ENCODE measurements around the gene PEX1.
"Not testable (repeated sequence)": the region's sequence is repeated elsewhere in the genome, so short reads cannot be mapped to it uniquely, and the experiment has no call there.

Gene PEX1

GRCh38 chr7:92447345-92448204 is 80.7 kb downstream of the PEX1 start, which contains the start of gene GATAD1:
Gene GATAD1 (plus strand): TSS chr7:92447482. CDS start chr7:92447730, 248 bp downstream.
- H3K4me3 ChIP-seq (ENCODE audit: insufficient read depth, low read depth, low read length, poor library complexity, severe bottlenecking), result peak within 1 kb of the TSS; percentile 96

DNA sequence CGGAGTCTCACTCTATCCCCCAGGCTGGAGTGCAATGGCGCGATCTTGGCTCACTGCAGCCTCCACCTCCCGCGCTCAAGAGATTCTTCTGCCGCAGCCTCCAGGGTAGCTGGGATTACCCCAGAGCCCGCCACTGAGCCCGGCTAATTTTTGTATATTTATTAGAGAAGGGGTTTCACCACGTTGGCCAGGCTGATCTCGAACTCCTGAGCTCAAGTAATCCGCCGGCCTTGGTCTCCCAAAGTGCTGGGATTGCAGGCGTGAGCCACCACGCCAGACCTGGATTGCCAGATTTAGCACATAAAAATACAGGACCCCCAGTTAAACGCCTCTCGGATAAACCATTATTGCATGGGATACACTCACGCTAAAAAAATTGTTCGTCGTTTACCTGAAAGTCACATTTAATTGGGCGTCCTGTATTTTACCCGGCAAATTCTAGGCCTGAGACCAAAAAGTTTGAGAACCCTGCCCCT is 81.4 kb downstream of the PEX1 start:
- peaks cover 7% of the 10 kb centered on the region for H3K4me1 ChIP-seq (ENCODE audit: control insufficient read depth, insufficient read depth, low read length, poor library complexity, severe bottlenecking)
- DNase-seq, result no peak
- no peaks in the 10 kb centered on the region for H3K9me3 ChIP-seq (ENCODE audit: control insufficient read depth, low read length)
- peak overlapping the region; percentile 91 for H3K27ac ChIP-seq (ENCODE audit: insufficient read depth, low read length, poor library complexity, severe bottlenecking)
- peak overlapping the region; percentile 96 for H3K4me3 ChIP-seq (ENCODE audit: insufficient read depth, low read depth, low read length, poor library complexity, severe bottlenecking)
- no peaks in the 10 kb centered on the region for H3K27me3 ChIP-seq (replicated peaks; ENCODE audit: control insufficient read depth, insufficient read depth, low read length, poor library complexity, severe bottlenecking)
- no peaks in the 10 kb centered on the region for H3K36me3 ChIP-seq (ENCODE audit: control insufficient read depth, insufficient read depth, low read length)

More at GRCh38 chr7:92447345-92448204, 80.7 kb downstream of the PEX1 start, which contains the start of gene GATAD1:
- Histone ChIP-seq H3K27me3 (replicated peaks; ENCODE audit: control insufficient read depth, insufficient read depth, low read length, poor library complexity, severe bottlenecking) (no peaks in the 10 kb centered on the region), H3K4me1 (ENCODE audit: control insufficient read depth, insufficient read depth, low read length, poor library complexity, severe bottlenecking) (peaks cover 7% of the 10 kb centered on the region), H3K27ac (ENCODE audit: insufficient read depth, low read length, poor library complexity, severe bottlenecking) (peak within 1 kb of the TSS; percentile 91), H3K36me3 (ENCODE audit: control insufficient read depth, insufficient read depth, low read length) (no peaks in the 10 kb centered on the region), H3K9me3 (ENCODE audit: control insufficient read depth, low read length) (no peaks in the 10 kb centered on the region)
- DNase-seq, result peak; percentile 61 to 75 (median 63)

DNA sequence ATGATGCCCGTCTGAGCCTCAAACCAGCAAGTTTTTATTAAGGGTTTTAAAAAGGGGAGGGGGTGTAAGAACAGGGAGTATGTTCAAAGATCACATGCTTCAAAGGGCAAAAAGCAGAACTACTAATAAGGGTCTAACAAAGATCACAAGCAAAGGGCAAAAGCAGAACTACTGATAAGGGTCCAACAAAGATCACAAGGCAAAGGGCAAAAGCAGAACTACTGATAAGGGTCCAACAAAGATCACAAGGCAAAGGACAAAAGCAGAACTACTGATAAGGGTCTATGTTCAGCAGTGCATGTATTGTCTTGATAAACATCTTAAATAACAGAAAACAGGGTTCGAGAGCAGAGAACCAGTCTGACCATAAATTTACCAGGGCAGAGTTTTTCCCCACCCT is 85.6 kb downstream of the PEX1 start:
- not testable (repeated sequence) for DNase-seq; H3K4me1 ChIP-seq (ENCODE audit: control insufficient read depth, insufficient read depth, low read length, poor library complexity, severe bottlenecking); H3K27me3 ChIP-seq (replicated peaks; ENCODE audit: control insufficient read depth, insufficient read depth, low read length, poor library complexity, severe bottlenecking); H3K4me3 ChIP-seq (ENCODE audit: insufficient read depth, low read depth, low read length, poor library complexity, severe bottlenecking); H3K27ac ChIP-seq (ENCODE audit: insufficient read depth, low read length, poor library complexity, severe bottlenecking); H3K36me3 ChIP-seq (ENCODE audit: control insufficient read depth, insufficient read depth, low read length); H3K9me3 ChIP-seq (ENCODE audit: control insufficient read depth, low read length)

- H3K36me3 ChIP-seq (ENCODE audit: control insufficient read depth, insufficient read depth, low read length), result no peaks in the 10 kb centered on the region
- no peak overlapping the region for H3K27ac ChIP-seq (ENCODE audit: insufficient read depth, low read length, poor library complexity, severe bottlenecking)
- H3K9me3 ChIP-seq (ENCODE audit: control insufficient read depth, low read length), result no peaks in the 10 kb centered on the region
- H3K4me3 ChIP-seq (ENCODE audit: insufficient read depth, low read depth, low read length, poor library complexity, severe bottlenecking), result no peak overlapping the region
- H3K27me3 ChIP-seq (replicated peaks; ENCODE audit: control insufficient read depth, insufficient read depth, low read length, poor library complexity, severe bottlenecking), result no peaks in the 10 kb centered on the region
- no peaks in the 10 kb centered on the region for H3K4me1 ChIP-seq (ENCODE audit: control insufficient read depth, insufficient read depth, low read length, poor library complexity, severe bottlenecking)
- DNase-seq, result no peak
Observed at GRCh38 chr7:92437956-92438491, 90.3 kb downstream of the PEX1 start.
